NCI-H526 treated with DMSO at 0.1 percent for 48 hours (cell line): ENCODE measurements around the gene SUSD5.
A peak's percentile ranks its signal among the peaks of the same experiment; 100 is the strongest.
"Not testable (repeated sequence)": the region's sequence is repeated elsewhere in the genome, so short reads cannot be mapped to it uniquely, and the experiment has no call there.

Source experiments
- DNase-seq: peaks from one replicate; lab custom pipeline; 2025; lab: John Stamatoyannopoulos, UW

SUSD5 gene

GRCh38 chr3:33115024-33115768, 103.4 kb downstream of the SUSD5 start:
- DNase-seq = no peak

- no peak for DNase-seq
Observed at GRCh38 chr3:33114622-33115023, 104.0 kb downstream of the SUSD5 start.

GRCh38 chr3:33113772-33114621, 104.6 kb downstream of the SUSD5 start, which contains the start of gene CRTAP:
Gene CRTAP (plus strand): TSS chr3:33114014. CDS start chr3:33114078, 64 bp downstream.
- peak; percentile 81 for DNase-seq

- no peak for DNase-seq
Observed at GRCh38 chr3:33111581-33111980, 107.0 kb downstream of the SUSD5 start.

- not testable (repeated sequence) for DNase-seq
Observed at GRCh38 chr3:33106854-33107253, 111.8 kb downstream of the SUSD5 start.

- no peak for DNase-seq
Observed at GRCh38 chr3:33105341-33105948, 113.2 kb downstream of the SUSD5 start.

GRCh38 chr3:33104803-33105202, 113.8 kb downstream of the SUSD5 start:
- DNase-seq = no peak

- DNase-seq = no peak
Observed at GRCh38 chr3:33103480-33103879, 115.1 kb downstream of the SUSD5 start.

- DNase-seq = no peak
Observed at GRCh38 chr3:33103034-33103433, 115.6 kb downstream of the SUSD5 start.

- no peak for DNase-seq
Observed at GRCh38 chr3:33100229-33100628, 118.4 kb downstream of the SUSD5 start.
